PC-9 (cell line): ENCODE data around the gene EGFL6. TPM values are rescaled to one million over a fixed set of nuclear protein-coding genes. Genes with fewer than 3 reads are reported as not detected.

ENCODE experiments used
- BruUV-seq: library from RNA; stranded (reverse); fragments of 400-500 nt; replicated peaks from 2 replicates; lab custom pipeline; 2021; lab: Mats Ljungman, UMichigan
- CTCF ChIA-PET: fragments of 300-600 bp; sonication (Branson Sonifier 250); formaldehyde crosslinking; loops from one replicate; lab custom pipeline; 2022; ENCODE audit warnings: antibody characterized with exemption; lab: Charles Lee
- POLR2A ChIA-PET: fragments of 300-600 bp; sonication (Branson Sonifier 250); formaldehyde crosslinking; loops from one replicate; lab custom pipeline; 2022; ENCODE audit warnings: antibody characterized with exemption; ENCODE audit not compliant: unreplicated experiment; lab: Charles Lee
- DNase-seq, 2 experiments: peaks; one replicate each; pipeline versions ENCODE4 v3.0.0 to v3.0.0-alpha.2; 2015 to 2022; ENCODE audit warnings: mixed read lengths in 1 of 2
- H2AFZ ChIP-seq: fragments of 200-600 bp; sonication (generic); 2 replicates; pipeline ENCODE4 v1.8.1; 2017; ENCODE audit warnings: antibody characterized with exemption
- H3F3A ChIP-seq: fragments of 200-600 bp; sonication (generic); 2 replicates; pipeline ENCODE4 v1.8.1; 2017; ENCODE audit warnings: antibody characterized with exemption, mild to moderate bottlenecking, low read depth; ENCODE audit not compliant: insufficient read depth
- H3K27ac ChIP-seq: fragments of 200-600 bp; sonication (generic); 2 replicates; pipeline ENCODE4 v1.6.1; 2016; ENCODE audit warnings: mixed run types
- H3K27me3 ChIP-seq: fragments of 200-600 bp; sonication (generic); 2 replicates; pipeline ENCODE4 v1.6.1; 2016; ENCODE audit warnings: low read depth, mixed run types; ENCODE audit not compliant: insufficient read depth
- H3K36me3 ChIP-seq: fragments of 200-600 bp; sonication (generic); 2 replicates; pipeline ENCODE4 v1.6.1; 2016; ENCODE audit warnings: low read depth, mixed run types
- H3K4me1 ChIP-seq: fragments of 200-600 bp; sonication (generic); replicated peaks from 2 replicates; pipeline ENCODE4 v1.6.1; 2016; ENCODE audit warnings: mixed run types; ENCODE audit not compliant: insufficient read depth
- H3K4me2 ChIP-seq: fragments of 200-600 bp; sonication (generic); 2 replicates; pipeline ENCODE4 v1.6.1; 2017; ENCODE audit warnings: mixed run types
- H3K4me3 ChIP-seq: fragments of 200-600 bp; sonication (generic); 2 replicates; pipeline ENCODE4 v1.6.1; 2016; ENCODE audit warnings: mixed run types
- H3K79me2 ChIP-seq: fragments of 200-600 bp; sonication (generic); 2 replicates; pipeline ENCODE4 v1.6.1; 2017; ENCODE audit warnings: low read depth, mixed run types
- H3K9me2 ChIP-seq: fragments of 200-600 bp; sonication (generic); 2 replicates; pipeline ENCODE4 v1.8.1; 2017; ENCODE audit warnings: mild to moderate bottlenecking; ENCODE audit not compliant: insufficient read depth
- H3K9me3 ChIP-seq: fragments of 200-600 bp; sonication (generic); 2 replicates; pipeline ENCODE4 v1.8.1; 2016; ENCODE audit warnings: low read depth; ENCODE audit not compliant: insufficient read depth
- H4K20me1 ChIP-seq: fragments of 200-600 bp; sonication (generic); 2 replicates; pipeline ENCODE4 v1.8.1; 2017; ENCODE audit not compliant: insufficient read depth
- CTCF ChIP-seq: fragments of 200-600 bp; sonication (generic); conservative IDR thresholded peaks from 2 replicates; pipeline ENCODE4 v1.6.1; 2017; ENCODE audit warnings: mixed run types, antibody characterized with exemption, mild to moderate bottlenecking, moderate library complexity
- EZH2 ChIP-seq: fragments of 200-600 bp; sonication (generic); IDR thresholded peaks from 2 replicates; pipeline ENCODE4 v1.8.0; 2017; ENCODE audit warnings: antibody characterized with exemption, low read depth
- intact Hi-C: fragments of 100-400 bp; cut with micrococcal nuclease; formaldehyde crosslinking; loops from one replicate; pipeline ENCODE4 v1.10.0; 2022; ENCODE audit not compliant: unreplicated experiment
- microRNA-seq: library from miRNA; unstranded; fragments of <30 nt; microRNA quantifications from one replicate; pipeline ENCODE4 v1.2.0, GENCODE V29; 2021; ENCODE audit warnings: borderline number of aligned reads, borderline replicate concordance
- total RNA-seq: library from RNA; stranded (reverse); gene quantifications from 2 replicates; pipeline ENCODE4 v1.2.3, GENCODE V29; 2021

EGFL6 gene
- total RNA-seq, 1 experiment from 2014 or later, result not detected

DNA sequence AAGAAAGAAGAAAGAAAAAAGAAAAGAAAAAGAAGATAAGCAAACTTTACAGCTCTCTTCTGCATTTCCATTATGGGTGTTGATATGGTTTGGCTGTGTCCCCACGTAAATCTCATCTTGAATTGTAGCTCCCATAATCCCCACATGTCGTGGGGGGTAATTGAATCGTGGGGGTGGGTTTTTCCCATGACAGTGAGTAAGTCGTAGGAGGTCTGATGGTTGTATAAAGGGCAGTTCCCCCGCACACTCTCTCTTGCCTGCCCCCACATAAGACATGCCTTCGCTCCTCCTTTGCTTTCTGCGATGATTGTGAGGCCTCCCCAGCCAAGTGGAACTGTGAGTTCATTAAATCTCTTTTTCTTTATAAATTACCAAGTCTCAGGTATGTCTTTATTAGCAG lies 112.2 kb downstream of the EGFL6 start:
- H3K27me3 ChIP-seq, result no peaks in the 10 kb centered on the region
- no peaks in the 10 kb centered on the region for H4K20me1 ChIP-seq
- intact Hi-C loops, result no loop called here
- no peak overlapping the region for H3K4me3 ChIP-seq
- no peaks in the 10 kb centered on the region for H3K9me2 ChIP-seq
- TF ChIP-seq EZH2 (no peak), CTCF (no peak)
- H3K79me2 ChIP-seq, result no peaks in the 10 kb centered on the region
- BruUV-seq, result no TSS peak
- H3K27ac ChIP-seq, result no peak overlapping the region
- peaks cover 7% of the 10 kb centered on the region; the same call in 1 of the 2 replicates for H3F3A ChIP-seq
- H3K9me3 ChIP-seq, result no peaks in the 10 kb centered on the region
- H2AFZ ChIP-seq, result no peak overlapping the region
- peaks cover 16% of the 10 kb centered on the region for H3K4me1 ChIP-seq
- no peak for DNase-seq
- ChIA-PET POLR2A (no interaction called here), CTCF (no interaction called here)
- no peaks in the 10 kb centered on the region for H3K36me3 ChIP-seq
- H3K4me2 ChIP-seq, result no peak overlapping the region

Small RNAs within 50 kb of the gene (microRNA-seq; reads per million reads assigned to microRNA genes)
- gene MIR6086, result not detected

Other genes with a start within 250 kb of the EGFL6 start
- not detected in 2 replicates for gene ATXN3L, start 249.5 kb upstream of the EGFL6 start, total RNA-seq
- 0.96 and 1.2 TPM in 2 replicates for gene TCEANC, start 83.5 kb downstream of the EGFL6 start, total RNA-seq
- 26.7 and 30.7 TPM in 2 replicates for gene RAB9A, start 119.5 kb downstream of the EGFL6 start, total RNA-seq
- 18.5 and 23.6 TPM in 2 replicates for gene TRAPPC2, start 165.0 kb downstream of the EGFL6 start, total RNA-seq
- 31.6 and 35.6 TPM in 2 replicates for gene OFD1, start 165.1 kb downstream of the EGFL6 start, total RNA-seq
- gene GPM6B, start 247.5 kb downstream of the EGFL6 start, total RNA-seq, result not detected in 2 replicates